Measurements from ENCODE around the gene HOXA7.

GRCh38 chr7:27185854-27186667 lies 29.6 kb upstream of the HOXA7 start:
- TF ChIP-seq POLR2AphosphoS5 (IDR thresholded peaks at IDR 0.05) = no peak
- TF ChIP-seq, protein P1, sequence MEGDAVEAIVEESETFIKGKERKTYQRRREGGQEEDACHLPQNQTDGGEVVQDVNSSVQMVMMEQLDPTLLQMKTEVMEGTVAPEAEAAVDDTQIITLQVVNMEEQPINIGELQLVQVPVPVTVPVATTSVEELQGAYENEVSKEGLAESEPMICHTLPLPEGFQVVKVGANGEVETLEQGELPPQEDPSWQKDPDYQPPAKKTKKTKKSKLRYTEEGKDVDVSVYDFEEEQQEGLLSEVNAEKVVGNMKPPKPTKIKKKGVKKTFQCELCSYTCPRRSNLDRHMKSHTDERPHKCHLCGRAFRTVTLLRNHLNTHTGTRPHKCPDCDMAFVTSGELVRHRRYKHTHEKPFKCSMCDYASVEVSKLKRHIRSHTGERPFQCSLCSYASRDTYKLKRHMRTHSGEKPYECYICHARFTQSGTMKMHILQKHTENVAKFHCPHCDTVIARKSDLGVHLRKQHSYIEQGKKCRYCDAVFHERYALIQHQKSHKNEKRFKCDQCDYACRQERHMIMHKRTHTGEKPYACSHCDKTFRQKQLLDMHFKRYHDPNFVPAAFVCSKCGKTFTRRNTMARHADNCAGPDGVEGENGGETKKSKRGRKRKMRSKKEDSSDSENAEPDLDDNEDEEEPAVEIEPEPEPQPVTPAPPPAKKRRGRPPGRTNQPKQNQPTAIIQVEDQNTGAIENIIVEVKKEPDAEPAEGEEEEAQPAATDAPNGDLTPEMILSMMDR (IDR thresholded peaks at IDR 0.05) = no peak
